ENCODE data around the gene TPM1.
"Not testable (repeated sequence)": the region's sequence is repeated elsewhere in the genome, so short reads cannot be mapped to it uniquely, and the experiment has no call there.

The TPM1 gene

GRCh38 chr15:63099581-63099980 lies 57.0 kb downstream of the TPM1 start:
- DNase-seq = not testable (repeated sequence)

- no peak for DNase-seq
Measured at GRCh38 chr15:63103416-63103815, 60.9 kb downstream of the TPM1 start.

- no peak for DNase-seq
Measured at GRCh38 chr15:63104727-63105126, 62.2 kb downstream of the TPM1 start.

GRCh38 chr15:63105354-63105753 lies 62.8 kb downstream of the TPM1 start:
- not testable (repeated sequence) for DNase-seq

- no peak for DNase-seq
Measured at GRCh38 chr15:63107895-63108546, 65.5 kb downstream of the TPM1 start.

GRCh38 chr15:63109498-63109897 lies 67.0 kb downstream of the TPM1 start:
- DNase-seq = no peak

- DNase-seq = no peak
Measured at GRCh38 chr15:63109920-63110319, 67.4 kb downstream of the TPM1 start.

- DNase-seq = no peak
Measured at GRCh38 chr15:63110428-63111026, 68.0 kb downstream of the TPM1 start.

GRCh38 chr15:63111481-63111880 lies 68.9 kb downstream of the TPM1 start:
- DNase-seq = no peak

- no peak for DNase-seq
Measured at GRCh38 chr15:63112871-63113270, 70.3 kb downstream of the TPM1 start.

GRCh38 chr15:63114465-63114864 lies 71.9 kb downstream of the TPM1 start:
- DNase-seq = no peak
